ENCODE data around the gene FFAR3. TPM values are rescaled to one million over a fixed set of nuclear protein-coding genes. Genes with fewer than 3 reads are reported as not detected.

FFAR3 gene
- polyA plus RNA-seq (2013, experiment 1 of 2): 0.23 TPM
- 0.12 TPM for polyA plus RNA-seq (2013, experiment 2 of 2)

GRCh38 chr19:35357867-35358573, at the start of gene FFAR3:
Gene FFAR3 (plus strand): TSS chr19:35358460. CDS start chr19:35358891, 431 bp downstream.
- H3K23ac ChIP-seq (ENCODE audit: low read length in 2 of 2): no peak within 1 kb of the TSS
- H2BK15ac ChIP-seq (ENCODE audit: low read depth, poor library complexity, severe bottlenecking): no peak within 1 kb of the TSS
- H3K27ac ChIP-seq (ENCODE audit: low read length, poor library complexity, severe bottlenecking): no peak within 1 kb of the TSS
- H3K9ac ChIP-seq (ENCODE audit: low read length): no peak within 1 kb of the TSS
- no peaks in the 10 kb centered on the region for H3K79me1 ChIP-seq (replicated peaks; ENCODE audit: low read length, poor library complexity, severe bottlenecking)
- no peaks in the 10 kb centered on the region for H3K4me1 ChIP-seq (ENCODE audit: control insufficient read depth, insufficient read depth, low read depth, low read length)
- H2BK120ac ChIP-seq (ENCODE audit: low read depth, low read length): no peak within 1 kb of the TSS
- H3K4me3 ChIP-seq (ENCODE audit: insufficient read depth in 1 of 2, low read depth in 1 of 2, low read length in 2 of 2): no peak within 1 kb of the TSS
- H2AFZ ChIP-seq (ENCODE audit: low read depth, low read length): no peak within 1 kb of the TSS
- no peak within 1 kb of the TSS for H3K4me2 ChIP-seq (ENCODE audit: low read length, poor library complexity, severe bottlenecking)
- H2AK5ac ChIP-seq (ENCODE audit: low read length, severe bottlenecking): no peak within 1 kb of the TSS
- peaks cover 9 to 39% of the 10 kb centered on the region in 2 experiments for H3K27me3 ChIP-seq (ENCODE audit: control insufficient read depth in 1 of 2, insufficient read depth in 1 of 2, low read length in 2 of 2)
- no peak within 1 kb of the TSS for H2BK12ac ChIP-seq (ENCODE audit: low read length in 2 of 2)
- WGBS: 72% methylated on average over 11 of the region's 18 CpGs
- H3K14ac ChIP-seq (ENCODE audit: low read length in 2 of 2): no peak within 1 kb of the TSS
- no peak within 1 kb of the TSS for H4K91ac ChIP-seq (ENCODE audit: low read length)
- no peak within 1 kb of the TSS for H3K18ac ChIP-seq (ENCODE audit: low read depth in 1 of 2, low read length in 2 of 2)
- H3K4ac ChIP-seq (ENCODE audit: low read depth in 1 of 2, low read length in 2 of 2): no peak within 1 kb of the TSS
- no peak within 1 kb of the TSS for H2BK5ac ChIP-seq (ENCODE audit: low read depth, low read length, poor library complexity, severe bottlenecking)
- no peaks in the 10 kb centered on the region for H3K36me3 ChIP-seq (ENCODE audit: control insufficient read depth in 1 of 2, insufficient read depth in 2 of 2, low read depth in 1 of 2, low read length in 2 of 2)
- H3K9me3 ChIP-seq (ENCODE audit: control insufficient read depth, low read length): no peaks in the 10 kb centered on the region
- H4K8ac ChIP-seq (ENCODE audit: low read length): no peak within 1 kb of the TSS
- peak; percentile 15 for DNase-seq

DNA sequence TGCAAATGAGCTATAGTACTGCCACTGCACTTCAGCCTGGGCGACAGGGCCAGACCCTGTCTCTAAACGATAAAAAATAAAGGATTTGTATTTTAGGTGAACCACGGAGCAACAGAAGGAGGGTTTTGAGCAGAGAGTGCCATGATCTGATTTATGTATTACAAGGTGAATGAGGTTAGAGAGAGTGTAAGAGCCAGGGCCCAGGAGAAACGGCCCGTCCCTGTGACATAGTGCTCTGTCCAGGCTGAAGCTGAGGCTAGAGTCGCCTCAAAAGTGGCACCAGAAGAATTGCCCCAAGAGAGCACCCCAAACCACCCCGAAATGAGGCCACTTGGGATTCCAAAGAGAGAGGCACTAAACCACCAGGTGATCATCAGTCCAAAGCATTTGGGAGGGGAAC, 49.4 kb upstream of the FFAR3 start:
- H3K9ac ChIP-seq (ENCODE audit: low read length): no peak overlapping the region
- H4K8ac ChIP-seq (ENCODE audit: low read length): no peak overlapping the region
- no peak overlapping the region for H3K27ac ChIP-seq (ENCODE audit: low read length, poor library complexity, severe bottlenecking)
- H3K27me3 ChIP-seq (ENCODE audit: control insufficient read depth in 1 of 2, insufficient read depth in 1 of 2, low read length in 2 of 2): peaks cover 6 to 18% of the 10 kb centered on the region in 2 experiments
- no peaks in the 10 kb centered on the region for H3K36me3 ChIP-seq (ENCODE audit: control insufficient read depth in 1 of 2, insufficient read depth in 2 of 2, low read depth in 1 of 2, low read length in 2 of 2)
- H2BK120ac ChIP-seq (ENCODE audit: low read depth, low read length): no peak overlapping the region
- no peak overlapping the region for H3K23ac ChIP-seq (ENCODE audit: low read length in 2 of 2)
- H3K4me1 ChIP-seq (ENCODE audit: control insufficient read depth, insufficient read depth, low read depth, low read length): peaks cover 3% of the 10 kb centered on the region
- H3K4me3 ChIP-seq (ENCODE audit: insufficient read depth in 1 of 2, low read depth in 1 of 2, low read length in 2 of 2): no peak overlapping the region
- H2BK12ac ChIP-seq (ENCODE audit: low read length in 2 of 2): no peak overlapping the region
- H4K91ac ChIP-seq (ENCODE audit: low read length): no peak overlapping the region
- H3K9me3 ChIP-seq (ENCODE audit: control insufficient read depth, low read length): no peaks in the 10 kb centered on the region
- H2BK15ac ChIP-seq (ENCODE audit: low read depth, poor library complexity, severe bottlenecking): no peak overlapping the region
- 63% methylated on average over 7 of the region's 7 CpGs for WGBS
- no peak overlapping the region for H2AK5ac ChIP-seq (ENCODE audit: low read length, severe bottlenecking)
- H3K4me2 ChIP-seq (ENCODE audit: low read length, poor library complexity, severe bottlenecking): no peak overlapping the region
- no peak overlapping the region for H2AFZ ChIP-seq (ENCODE audit: low read depth, low read length)
- H3K79me1 ChIP-seq (replicated peaks; ENCODE audit: low read length, poor library complexity, severe bottlenecking): no peaks in the 10 kb centered on the region
- no peak overlapping the region for H3K4ac ChIP-seq (ENCODE audit: low read depth in 1 of 2, low read length in 2 of 2)
- no peak overlapping the region for H3K18ac ChIP-seq (ENCODE audit: low read depth in 1 of 2, low read length in 2 of 2)
- H2BK5ac ChIP-seq (ENCODE audit: low read depth, low read length, poor library complexity, severe bottlenecking): no peak overlapping the region
- no peak for DNase-seq
- H3K14ac ChIP-seq (ENCODE audit: low read length in 2 of 2): no peak overlapping the region

DNA sequence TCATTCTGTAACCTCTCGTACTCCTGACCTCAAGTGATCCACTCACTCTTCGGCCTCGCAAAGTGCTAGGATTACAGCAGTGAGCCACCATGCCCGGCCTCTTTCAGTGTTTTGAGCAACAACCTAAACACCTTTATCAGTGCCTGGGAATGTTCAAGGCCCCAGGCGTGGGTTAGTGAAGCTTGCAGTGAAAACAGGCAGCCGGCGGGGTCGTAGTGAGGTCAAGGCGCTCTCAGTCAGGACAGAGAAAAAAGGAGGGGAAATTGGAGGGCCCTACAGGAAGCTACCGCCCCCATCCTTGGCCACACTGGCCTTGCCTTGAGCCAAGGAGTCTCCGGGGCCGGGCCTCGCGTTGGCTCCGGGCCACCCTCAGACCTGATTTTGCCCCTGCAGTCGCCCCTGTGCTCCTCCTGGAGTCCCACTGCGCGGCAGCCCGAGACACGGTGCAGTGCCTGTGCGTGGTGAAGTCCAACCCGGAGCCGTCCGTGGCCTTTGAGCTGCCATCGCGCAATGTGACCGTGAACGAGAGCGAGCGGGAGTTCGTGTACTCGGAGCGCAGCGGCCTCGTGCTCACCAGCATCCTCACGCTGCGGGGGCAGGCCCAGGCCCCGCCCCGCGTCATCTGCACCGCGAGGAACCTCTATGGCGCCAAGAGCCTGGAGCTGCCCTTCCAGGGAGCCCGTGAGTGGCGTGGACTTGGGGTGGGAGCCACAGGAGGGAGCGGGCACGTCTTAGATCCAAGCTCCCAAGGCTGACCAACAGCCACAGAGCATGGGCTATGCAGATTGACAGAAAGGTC, 48.6 kb upstream of the FFAR3 start:
- Histone ChIP-seq H2BK15ac (ENCODE audit: low read depth, poor library complexity, severe bottlenecking) (peak overlapping the region; percentile 62), H3K9me3 (ENCODE audit: control insufficient read depth, low read length) (no peaks in the 10 kb centered on the region), H2BK12ac (ENCODE audit: low read length in 2 of 2) (peak overlapping the region in 1 of 2 experiments; percentile 15), H3K4me2 (ENCODE audit: low read length, poor library complexity, severe bottlenecking) (no peak overlapping the region), H3K27me3 (ENCODE audit: control insufficient read depth in 1 of 2, insufficient read depth in 1 of 2, low read length in 2 of 2) (peaks cover 3 to 20% of the 10 kb centered on the region in 2 experiments), H3K27ac (ENCODE audit: low read length, poor library complexity, severe bottlenecking) (no peak overlapping the region), H4K91ac (ENCODE audit: low read length) (peak overlapping the region; percentile 47), H3K79me1 (replicated peaks; ENCODE audit: low read length, poor library complexity, severe bottlenecking) (no peaks in the 10 kb centered on the region), H3K23ac (ENCODE audit: low read length in 2 of 2) (no peak overlapping the region), H2BK120ac (ENCODE audit: low read depth, low read length) (no peak overlapping the region), H4K8ac (ENCODE audit: low read length) (no peak overlapping the region), H3K9ac (ENCODE audit: low read length) (no peak overlapping the region), H3K4me1 (ENCODE audit: control insufficient read depth, insufficient read depth, low read depth, low read length) (peaks cover 3% of the 10 kb centered on the region), H3K4me3 (ENCODE audit: insufficient read depth in 1 of 2, low read depth in 1 of 2, low read length in 2 of 2) (no peak overlapping the region), H2BK5ac (ENCODE audit: low read depth, low read length, poor library complexity, severe bottlenecking) (no peak overlapping the region), H3K18ac (ENCODE audit: low read depth in 1 of 2, low read length in 2 of 2) (no peak overlapping the region), H2AFZ (ENCODE audit: low read depth, low read length) (no peak overlapping the region), H3K36me3 (ENCODE audit: control insufficient read depth in 1 of 2, insufficient read depth in 2 of 2, low read depth in 1 of 2, low read length in 2 of 2) (no peaks in the 10 kb centered on the region), H3K4ac (ENCODE audit: low read depth in 1 of 2, low read length in 2 of 2) (no peak overlapping the region), H3K14ac (ENCODE audit: low read length in 2 of 2) (no peak overlapping the region), H2AK5ac (ENCODE audit: low read length, severe bottlenecking) (no peak overlapping the region)
- WGBS: 81% methylated on average over 47 of the region's 47 CpGs
- DNase-seq: peak; percentile 24

- WGBS: 96% methylated on average over 12 of the region's 12 CpGs
- no peak overlapping the region for H3K14ac ChIP-seq (ENCODE audit: low read length in 2 of 2)
- H3K9me3 ChIP-seq (ENCODE audit: control insufficient read depth, low read length): no peaks in the 10 kb centered on the region
Measured at GRCh38 chr19:35310331-35310730, 47.9 kb upstream of the FFAR3 start.

More at GRCh38 chr19:35310331-35310730, 47.9 kb upstream of the FFAR3 start:
- H3K27ac ChIP-seq (ENCODE audit: low read length, poor library complexity, severe bottlenecking): no peak overlapping the region
- H3K4ac ChIP-seq (ENCODE audit: low read depth in 1 of 2, low read length in 2 of 2): no peak overlapping the region
- no peak overlapping the region for H3K9ac ChIP-seq (ENCODE audit: low read length)
- no peak overlapping the region for H3K4me3 ChIP-seq (ENCODE audit: insufficient read depth in 1 of 2, low read depth in 1 of 2, low read length in 2 of 2)
- H2BK12ac ChIP-seq (ENCODE audit: low read length in 2 of 2): no peak overlapping the region
- no peak overlapping the region for H4K91ac ChIP-seq (ENCODE audit: low read length)
- no peak overlapping the region for H2BK120ac ChIP-seq (ENCODE audit: low read depth, low read length)
- no peak for DNase-seq
- H2AK5ac ChIP-seq (ENCODE audit: low read length, severe bottlenecking): no peak overlapping the region
- H2AFZ ChIP-seq (ENCODE audit: low read depth, low read length): no peak overlapping the region
- H2BK5ac ChIP-seq (ENCODE audit: low read depth, low read length, poor library complexity, severe bottlenecking): no peak overlapping the region
- no peak overlapping the region for H4K8ac ChIP-seq (ENCODE audit: low read length)
- H3K4me2 ChIP-seq (ENCODE audit: low read length, poor library complexity, severe bottlenecking): no peak overlapping the region
- H3K36me3 ChIP-seq (ENCODE audit: control insufficient read depth in 1 of 2, insufficient read depth in 2 of 2, low read depth in 1 of 2, low read length in 2 of 2): no peaks in the 10 kb centered on the region
- H3K79me1 ChIP-seq (replicated peaks; ENCODE audit: low read length, poor library complexity, severe bottlenecking): no peaks in the 10 kb centered on the region
- H3K23ac ChIP-seq (ENCODE audit: low read length in 2 of 2): no peak overlapping the region
- H3K4me1 ChIP-seq (ENCODE audit: control insufficient read depth, insufficient read depth, low read depth, low read length): peaks cover 3% of the 10 kb centered on the region
- no peak overlapping the region for H2BK15ac ChIP-seq (ENCODE audit: low read depth, poor library complexity, severe bottlenecking)
- peaks cover 3 to 16% of the 10 kb centered on the region in 2 experiments for H3K27me3 ChIP-seq (ENCODE audit: control insufficient read depth in 1 of 2, insufficient read depth in 1 of 2, low read length in 2 of 2)
- H3K18ac ChIP-seq (ENCODE audit: low read depth in 1 of 2, low read length in 2 of 2): no peak overlapping the region

Measured in mesenchymal stem cell (in vitro differentiated cells and primary cell).